GM18505 (cell line): ENCODE measurements around the gene RNF126.
"Not testable (repeated sequence)": the region's sequence is repeated elsewhere in the genome, so short reads cannot be mapped to it uniquely, and the experiment has no call there.

Source experiments
- ATAC-seq: cut with Tn5 transposase; IDR thresholded peaks from one replicate; pipeline ENCODE4 v1.9.1; 2021; ENCODE audit not compliant: unreplicated experiment
- POLR2A ChIP-seq: IDR thresholded peaks from 4 replicates; pipeline ENCODE4 v1.6.1; 2011; ENCODE audit warnings: borderline replicate concordance; ENCODE audit not compliant: insufficient read depth, insufficient read length; ENCODE audit errors: extremely low read depth

The RNF126 gene

DNA sequence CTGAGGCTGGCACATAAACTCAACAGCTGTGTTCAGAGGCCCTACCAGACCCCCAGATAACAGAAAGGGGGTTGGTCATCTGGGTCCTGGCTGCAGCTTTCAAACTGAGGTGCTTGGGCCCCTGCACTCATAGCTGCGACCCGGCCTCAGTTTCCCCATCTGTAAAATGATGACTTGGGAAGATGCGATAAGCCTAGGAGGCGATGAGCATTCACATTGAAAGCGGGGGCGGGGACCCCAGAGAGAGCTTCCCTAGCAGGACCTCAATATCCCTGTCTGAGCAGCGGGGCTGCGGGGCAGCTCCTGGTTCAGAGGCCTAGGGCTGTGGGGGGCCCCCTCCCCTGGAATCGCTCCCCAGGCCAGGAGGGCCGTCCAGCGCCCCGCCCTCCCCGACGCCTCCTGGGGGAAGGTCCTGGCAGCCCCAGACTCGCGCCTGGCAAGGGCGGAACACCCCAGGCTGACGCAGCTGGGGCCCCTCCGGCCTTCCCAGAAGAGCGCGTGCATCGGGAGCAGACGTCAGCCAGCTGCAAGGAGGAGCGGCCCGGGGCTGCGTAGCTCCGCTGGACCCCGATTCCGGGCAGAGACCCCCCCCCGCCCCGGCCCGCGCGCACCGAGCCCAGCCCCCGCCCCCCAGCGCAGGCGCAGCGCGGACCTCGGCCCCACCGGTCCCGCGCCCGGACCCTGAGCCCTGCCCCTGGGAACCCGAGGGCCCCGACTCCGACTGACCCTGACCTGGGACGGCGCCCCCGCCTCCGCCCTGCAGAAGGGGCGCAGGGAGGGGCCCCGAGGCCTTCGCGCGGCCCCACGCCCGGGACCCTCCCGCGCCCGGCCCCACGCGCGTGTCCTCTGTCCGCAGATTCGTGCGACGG is 16.6 kb upstream of the RNF126 start:
- TF ChIP-seq POLR2A: no peak
- peak; percentile 28 for ATAC-seq

GRCh38 chr19:678791-679388 is 15.9 kb upstream of the RNF126 start:
- no peak for ATAC-seq
- no peak for TF ChIP-seq POLR2A

DNA sequence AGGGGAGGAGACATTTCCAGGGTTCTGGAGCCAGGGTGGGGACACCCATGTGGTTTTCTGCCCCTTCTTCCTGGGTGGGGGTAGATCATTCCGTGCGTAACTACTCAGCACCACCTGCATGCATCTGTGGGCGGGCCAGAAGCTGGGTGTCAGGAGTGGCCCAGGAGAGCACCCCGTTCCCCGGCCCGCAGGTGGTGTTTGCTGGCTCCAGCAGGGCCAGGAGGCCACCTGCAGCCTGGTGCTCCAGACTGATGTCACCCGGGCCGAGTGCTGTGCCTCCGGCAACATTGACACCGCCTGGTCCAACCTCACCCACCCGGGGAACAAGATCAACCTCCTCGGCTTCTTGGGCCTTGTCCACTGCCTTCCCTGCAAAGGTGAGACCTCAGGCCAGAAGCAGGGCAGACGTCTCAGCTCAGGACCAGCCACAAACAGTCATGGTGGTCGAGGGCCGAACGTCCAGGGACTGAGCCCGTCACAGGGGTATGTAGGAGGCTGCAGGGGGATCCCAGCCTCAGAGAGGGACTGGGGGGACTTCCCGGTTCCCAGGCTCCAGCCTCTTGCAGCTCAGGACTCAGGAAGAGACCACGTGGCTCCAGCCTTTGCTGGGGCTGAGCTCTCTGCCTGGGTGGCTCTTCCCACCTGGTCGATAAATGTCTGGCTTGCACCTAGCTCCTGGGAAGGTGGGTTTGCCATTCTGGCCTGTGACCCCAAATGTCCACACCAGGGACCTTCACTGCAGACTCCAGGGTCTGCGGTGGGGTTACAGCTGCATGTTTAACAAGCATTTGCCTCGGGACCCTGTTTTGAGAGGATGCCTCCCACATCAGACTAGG is 14.8 kb upstream of the RNF126 start:
- ATAC-seq: no peak
- TF ChIP-seq POLR2A: no peak

- no peak for TF ChIP-seq POLR2A
- no peak for ATAC-seq
Measured at GRCh38 chr19:677201-677600, 14.2 kb upstream of the RNF126 start.

DNA sequence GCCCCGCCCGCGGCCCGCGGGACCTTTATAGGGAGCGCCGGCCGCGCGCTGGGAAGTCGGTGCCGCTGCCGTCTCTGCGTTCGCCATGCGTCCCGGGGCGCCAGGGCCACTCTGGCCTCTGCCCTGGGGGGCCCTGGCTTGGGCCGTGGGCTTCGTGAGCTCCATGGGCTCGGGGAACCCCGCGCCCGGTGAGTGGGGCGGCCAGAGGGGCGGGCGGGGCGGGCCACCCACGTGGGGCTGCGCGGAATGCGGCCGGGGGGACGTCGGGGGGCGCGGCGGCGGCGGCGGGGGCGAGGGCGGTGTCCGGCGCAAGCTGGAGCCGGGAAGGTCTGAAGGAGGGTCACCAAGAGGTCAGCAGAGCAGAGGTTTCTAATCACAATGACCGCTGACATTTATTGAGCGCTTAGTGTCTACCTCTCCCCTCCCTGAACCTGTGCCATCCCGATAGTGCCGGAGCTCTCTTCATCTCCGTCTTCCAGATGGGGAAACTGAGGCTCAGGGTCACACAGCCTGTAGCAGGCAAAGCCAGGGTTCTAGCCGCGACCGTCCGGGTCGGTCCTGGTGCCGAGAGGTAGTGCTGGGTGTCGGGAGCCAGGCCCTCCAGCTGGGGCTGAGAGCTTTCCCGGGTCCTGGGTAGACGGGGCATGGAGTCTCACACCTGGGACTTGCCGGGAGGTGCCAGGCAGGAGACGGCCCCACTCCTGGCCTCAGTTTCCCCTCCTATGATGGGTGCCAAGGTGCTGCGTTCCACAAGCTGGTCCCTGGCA is 13.5 kb upstream of the RNF126 start, which contains the start of gene FSTL3:
Gene FSTL3 (plus strand): TSS at position 54 of the 767 bp plus-strand sequence. CDS start 32 bp downstream, at position 86.
- peak; percentile 15 for TF ChIP-seq POLR2A
- no peak for ATAC-seq

- no peak for ATAC-seq
- no peak for TF ChIP-seq POLR2A
Measured at GRCh38 chr19:676007-676338, 13.0 kb upstream of the RNF126 start.

DNA sequence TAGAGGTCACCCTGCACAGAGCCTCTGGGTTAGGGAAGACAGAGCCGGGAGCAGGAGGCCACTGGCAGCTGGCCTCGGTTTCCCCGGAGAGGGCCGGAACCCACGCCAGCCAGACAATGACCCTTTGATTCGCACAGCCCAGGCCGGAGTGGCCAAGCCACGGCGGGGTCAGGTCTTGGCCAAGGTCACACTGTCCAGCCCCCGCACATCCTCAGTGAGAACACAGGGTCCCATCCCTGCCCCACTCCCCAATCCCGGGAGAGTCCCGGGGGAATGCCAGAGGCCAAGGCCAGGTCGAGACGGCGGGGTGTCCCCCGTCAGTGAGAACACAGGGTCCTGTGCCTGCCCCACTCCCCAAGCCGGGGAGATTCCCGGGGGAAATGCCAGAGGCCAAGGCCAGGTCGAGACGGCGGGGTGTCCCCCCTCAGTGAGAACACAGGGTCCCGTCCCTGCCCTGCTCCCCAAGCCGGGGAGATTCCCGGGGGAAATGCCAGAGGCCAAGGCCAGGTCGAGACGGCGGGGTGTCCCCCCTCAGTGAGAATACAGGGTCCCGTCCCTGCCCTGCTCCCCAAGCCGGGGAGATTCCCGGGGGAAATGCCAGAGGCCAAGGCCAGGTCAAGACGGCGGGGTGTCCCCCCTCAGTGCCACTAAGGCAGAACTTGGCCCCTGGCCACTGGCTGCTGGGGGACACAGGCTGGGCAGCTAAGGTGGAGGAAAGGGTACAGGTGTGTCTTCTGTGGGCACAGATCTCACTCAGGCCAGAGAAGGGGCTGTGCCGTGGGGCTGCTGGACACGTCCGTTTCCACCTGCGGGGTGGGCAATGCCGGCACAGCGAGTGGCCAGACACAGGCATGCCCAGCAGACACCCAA is 11.5 kb upstream of the RNF126 start:
- no peak for ATAC-seq
- TF ChIP-seq POLR2A: no peak

GRCh38 chr19:670609-671075 is 7.6 kb upstream of the RNF126 start:
- ATAC-seq: no peak
- TF ChIP-seq POLR2A: no peak

GRCh38 chr19:668675-669434 is 5.8 kb upstream of the RNF126 start:
- not testable (repeated sequence) for ATAC-seq

- ATAC-seq: not testable (repeated sequence)
Measured at GRCh38 chr19:666985-667573, 4.1 kb upstream of the RNF126 start.

DNA sequence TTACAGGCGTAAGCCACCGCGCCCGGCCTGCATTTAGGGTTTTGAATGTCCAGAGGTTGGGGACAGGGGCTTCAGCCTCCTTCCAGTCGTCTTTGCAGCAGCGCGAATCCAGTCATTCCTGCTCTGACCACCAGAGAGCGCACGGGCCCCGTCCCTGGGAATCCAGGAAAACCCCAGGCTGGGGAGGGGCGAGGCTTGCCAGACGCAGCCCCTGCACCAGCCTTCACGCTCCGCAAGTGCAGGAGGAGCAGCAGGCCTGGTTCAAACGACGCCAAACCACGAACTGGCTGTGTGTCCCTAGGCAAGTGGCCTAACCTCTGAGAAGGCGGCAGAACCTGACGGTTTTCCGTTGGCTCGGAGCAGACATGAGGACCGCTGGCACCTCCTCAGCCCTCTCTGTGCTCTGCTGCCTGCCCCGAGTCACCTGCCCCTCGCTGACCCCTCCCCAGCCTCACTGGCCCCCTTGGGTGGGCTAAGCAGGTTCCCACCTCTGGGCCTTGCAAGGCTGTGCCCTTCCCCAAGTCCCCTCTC is 2.0 kb upstream of the RNF126 start:
- no peak for ATAC-seq

More for the DNA sequence above, 2.0 kb upstream of the RNF126 start:
- TF ChIP-seq POLR2A: no peak
